GM12878 (cell line): ENCODE data around the gene LEFTY1. TPM values are rescaled to one million over a fixed set of nuclear protein-coding genes. Genes with fewer than 3 reads are reported as not detected.

Experiments used
- ATAC-seq: fragments of 200-7000 bp; cut with Tn5 transposase; 3 replicates; pipeline ENCODE4 v1.9.1; 2020; ENCODE audit warnings: mild to moderate bottlenecking, moderate library complexity
- BruUV-seq: library from RNA; stranded (reverse); fragments of 400-500 nt; replicated peaks from 2 replicates; lab custom pipeline; 2021; lab: Mats Ljungman, UMichigan
- CTCF ChIA-PET: fragments of 300-600 bp; sonication (Branson Sonifier 250); formaldehyde crosslinking; extraction: SDS; loops from one replicate; lab custom pipeline; 2021; ENCODE audit warnings: inconsistent platforms; lab: Yijun Ruan, JAX
- POLR2A ChIA-PET: fragments of 350-600 bp; formaldehyde crosslinking; extraction: SDS; loops from one replicate; lab custom pipeline; 2021; ENCODE audit warnings: inconsistent platforms; lab: Charles Lee
- RAD21 ChIA-PET: fragments of 300-600 bp; sonication (Branson Sonifier 250); formaldehyde crosslinking; loops from one replicate; lab custom pipeline; 2023; ENCODE audit warnings: antibody characterized with exemption; ENCODE audit not compliant: unreplicated experiment; lab: Charles Lee
- SMC1A ChIA-PET: fragments of 300-600 bp; sonication (Branson Sonifier 250); formaldehyde crosslinking; loops from one replicate; lab custom pipeline; 2023; ENCODE audit not compliant: unreplicated experiment, uncharacterized antibody; lab: Charles Lee
- DNase-seq: peaks from one replicate; pipeline ENCODE4 v3.0.0-alpha.2; 2011; ENCODE audit warnings: low read depth, low spot score
- FAIRE-seq: peaks from 3 replicates; lab custom pipeline; 2011; peaks lifted over from hg19 to GRCh38; lab: Jason Lieb, UNC
- H2AFZ ChIP-seq: 2 replicates; pipeline ENCODE4 v1.6.0; 2011; ENCODE audit warnings: low read depth, low read length, control low read depth; ENCODE audit not compliant: control insufficient read depth
- H3K27ac ChIP-seq: 2 replicates; pipeline ENCODE4 v1.5.1; 2011; ENCODE audit warnings: control low read depth; ENCODE audit not compliant: control insufficient read depth, insufficient read depth
- H3K27me3 ChIP-seq, 2 experiments: replicated peaks in 1 of 2; 2 replicates each; pipeline versions ENCODE4 v1.6.0 to v1.6.1; 2011; ENCODE audit warnings: low read length in 1 of 2; ENCODE audit not compliant: control insufficient read depth in 2 of 2, insufficient read depth in 2 of 2
- H3K36me3 ChIP-seq, 2 experiments: 2 replicates each; pipeline ENCODE4 v1.5.1; 2011; ENCODE audit warnings: low read length in 1 of 2; ENCODE audit not compliant: control insufficient read depth in 2 of 2, insufficient read depth in 2 of 2
- H3K4me1 ChIP-seq: 2 replicates; pipeline ENCODE4 v1.6.1; 2011; ENCODE audit warnings: mild to moderate bottlenecking, low read length, moderate library complexity, mixed read lengths; ENCODE audit not compliant: control insufficient read depth, insufficient read depth
- H3K4me2 ChIP-seq: 2 replicates; pipeline ENCODE4 v1.6.0; 2011; ENCODE audit warnings: control low read depth; ENCODE audit not compliant: control insufficient read depth, insufficient read depth
- H3K4me3 ChIP-seq: fragments of 200-600 bp; sonication (generic); 2 replicates; pipeline ENCODE4 v1.5.1; 2016
- H3K79me2 ChIP-seq: 2 replicates; pipeline ENCODE4 v1.6.0; 2011; ENCODE audit warnings: low read length; ENCODE audit not compliant: control insufficient read depth, insufficient read depth
- H3K9ac ChIP-seq: 2 replicates; pipeline ENCODE4 v1.8.0; 2011; ENCODE audit warnings: low read length, control low read depth, mixed read lengths; ENCODE audit not compliant: control insufficient read depth, insufficient read depth
- H3K9me3 ChIP-seq: replicated peaks from 3 replicates; pipeline ENCODE4 v1.5.1; 2011; ENCODE audit warnings: mild to moderate bottlenecking, low read length; ENCODE audit not compliant: control insufficient read depth, insufficient read depth
- H4K20me1 ChIP-seq: 2 replicates; pipeline ENCODE4 v1.6.0; 2011; ENCODE audit not compliant: control insufficient read depth, insufficient read depth
- BMI1 ChIP-seq: fragments of 450-650 bp; IDR thresholded peaks from 2 replicates; pipeline ENCODE4 v1.6.1; 2016; ENCODE audit warnings: mild to moderate bottlenecking, moderate library complexity, borderline replicate concordance
- CHD1 ChIP-seq: IDR thresholded peaks from 2 replicates; pipeline ENCODE4 v1.6.1; 2012; ENCODE audit warnings: low read depth, low read length, improper control_type of control experiment
- CHD4 ChIP-seq: fragments of 200-600 bp; sonication (generic); IDR thresholded peaks from 2 replicates; pipeline ENCODE4 v1.6.1; 2016; ENCODE audit warnings: mild to moderate bottlenecking
- EGR1 ChIP-seq, 2 experiments: IDR thresholded peaks; 1 replicate in 1 of 2; 2 replicates in 1 of 2; pipeline ENCODE4 v1.6.1; 2011 to 2012; ENCODE audit warnings: low read depth in 2 of 2, low read length in 2 of 2, borderline replicate concordance in 1 of 2, mild to moderate bottlenecking in 1 of 2, moderate library complexity in 1 of 2
- HDAC2 ChIP-seq: fragments of 200-600 bp; sonication (generic); IDR thresholded peaks from 2 replicates; pipeline ENCODE4 v1.6.1; 2017
- HSF1 ChIP-seq: fragments of 150-350 bp; IDR thresholded peaks from 2 replicates; pipeline ENCODE4 v1.6.1; 2014; ENCODE audit warnings: mild to moderate bottlenecking, low read depth, low read length
- MYB ChIP-seq: fragments of 150-350 bp; IDR thresholded peaks from 2 replicates; pipeline ENCODE4 v1.6.1; 2014; ENCODE audit warnings: mild to moderate bottlenecking, low read depth, low read length, borderline replicate concordance
- NFXL1 ChIP-seq: fragments of 450-650 bp; IDR thresholded peaks from 2 replicates; pipeline ENCODE4 v1.6.1; 2017; ENCODE audit warnings: antibody characterized with exemption, mild to moderate bottlenecking, borderline replicate concordance
- POLR2A ChIP-seq: IDR thresholded peaks from 2 replicates; pipeline ENCODE4 v1.6.1; 2011; ENCODE audit warnings: low read depth, mild to moderate bottlenecking, low read length
- STAT1 ChIP-seq: fragments of 450-650 bp; conservative IDR thresholded peaks from 2 replicates; pipeline ENCODE4 v1.6.1; 2014; ENCODE audit warnings: antibody characterized with exemption, mild to moderate bottlenecking
- SUZ12 ChIP-seq: fragments of 200-600 bp; sonication (generic); IDR thresholded peaks from one replicate; pipeline ENCODE4 v1.6.1; 2018; ENCODE audit warnings: antibody characterized with exemption, mild to moderate bottlenecking; ENCODE audit not compliant: unreplicated experiment
- TARDBP ChIP-seq: IDR thresholded peaks from 2 replicates; pipeline ENCODE4 v1.6.1; 2016; ENCODE audit warnings: borderline replicate concordance
- WGBS: methylation state at CpG from one replicate; pipeline ENCODE4 v1.1.6; 2016; ENCODE audit warnings: low lambda C conversion rate; ENCODE audit not compliant: insufficient replicate concordance, insufficient coverage; ENCODE audit errors: missing lambda C conversion rate; 5-methylcytosine and 5-hydroxymethylcytosine counted together
- in situ Hi-C: fragments of 300-500 bp; cut with MboI; formaldehyde crosslinking; loops from 9 replicates; pipeline ENCODE4 v1.14.3; 2018; ENCODE audit warnings: mixed read lengths
- intact Hi-C: fragments of 100-400 bp; cut with micrococcal nuclease; formaldehyde crosslinking; loops from one replicate; pipeline ENCODE4 v1.14.2; 2022; ENCODE audit not compliant: unreplicated experiment
- polyA plus RNA-seq, 11 experiments: library from polyadenylated mRNA; depleted of rRNA in 4 of 11; unstranded in 6 of 11; stranded (reverse) in 5 of 11; fragments of >200 nt; fragmentation: Nextera tagmentation in 4 of 11; fragmentation: Illumina TruSeq in 1 of 11; extraction: Ambion mirVana in 4 of 11; extraction: Trizol in 1 of 11; gene quantifications; 1 replicate in 1 of 11; 2 replicates in 10 of 11; pipeline versions ENCODE4 v1.2.1 to v1.2.3, GENCODE V29; 2011 to 2016; ENCODE audit warnings: inconsistent platforms in 2 of 11, missing spikeins in 2 of 11, low read depth in 1 of 11
- total RNA-seq, 4 experiments: library from RNA; depleted of rRNA in 3 of 4; stranded (reverse); fragments of >200 nt in 3 of 4; fragmentation: Illumina TruSeq in 1 of 4; extraction: Trizol in 1 of 4; gene quantifications; 2 replicates each; pipeline versions ENCODE4 v1.2.1 to v1.2.3, GENCODE V29; 2013 to 2021

Gene LEFTY1
- total and polyA plus RNA-seq, 10 of the 15 experiments (the other 5 are each of a cell fraction or from before 2014, with no cell fraction given), result 0.06 TPM; not detected in 8

- TF ChIP-seq EGR1 (IDR thresholded peaks at IDR 0.05; ENCODE audit: borderline replicate concordance in 1 of 2, low read depth in 2 of 2, low read length in 2 of 2), result no peak
- no peak for TF ChIP-seq POLR2A
- TF ChIP-seq MYB, result no peak
- H4K20me1 ChIP-seq, result no peaks in the 10 kb centered on the region
- H3K36me3 ChIP-seq, result peaks cover 0 to 5% of the 10 kb centered on the region in 2 experiments; a peak in 3 of 4 replicates
- no peaks in the 10 kb centered on the region for H3K27me3 ChIP-seq
- no peaks in the 10 kb centered on the region for H3K79me2 ChIP-seq
- POLR2A ChIA-PET, result no interaction called here
- peaks cover 2% of the 10 kb centered on the region for H3K4me1 ChIP-seq
- 92% methylated on average over 6 of the region's 6 CpGs for WGBS
- no peak overlapping the region for H3K4me2 ChIP-seq
- no peak overlapping the region for H3K9ac ChIP-seq
- RAD21 ChIA-PET, result no interaction called here
- H3K27ac ChIP-seq, result no peak overlapping the region
- SMC1A ChIA-PET, result no interaction called here
- CTCF ChIA-PET, result no interaction called here
- no TSS peak for BruUV-seq
- ATAC-seq (no peak), DNase-seq (no peak), FAIRE-seq (no peak)
- in situ Hi-C loops (loop anchor here (5.0 kb wide), 2 partner anchors 138 to 438 kb away; partner anchors contain the start of gene SRP9), intact Hi-C loops (loop anchor here (5.0 kb wide), 1 partner anchor 63 kb away; no protein-coding TSS in a partner anchor)
- no peak overlapping the region for H3K4me3 ChIP-seq
- H3K9me3 ChIP-seq, result no peaks in the 10 kb centered on the region
- H2AFZ ChIP-seq, result no peak overlapping the region
These were observed 26.0 kb upstream of the LEFTY1 start for GRCh38 chr1:225914947-225915346.

GRCh38 chr1:225914391-225914790 is 25.4 kb upstream of the LEFTY1 start:
- FAIRE-seq, result no peak
- Histone ChIP-seq H3K9ac (no peak overlapping the region), H3K4me2 (no peak overlapping the region), H3K36me3 (peaks cover 0 to 5% of the 10 kb centered on the region in 2 experiments; a peak in 2 of 4 replicates), H3K27me3 (no peaks in the 10 kb centered on the region), H3K4me1 (peaks cover 4% of the 10 kb centered on the region; the same call in 1 of the 2 replicates), H2AFZ (no peak overlapping the region), H4K20me1 (no peaks in the 10 kb centered on the region), H3K9me3 (no peaks in the 10 kb centered on the region), H3K79me2 (no peaks in the 10 kb centered on the region), H3K27ac (no peak overlapping the region), H3K4me3 (no peak overlapping the region)
- RAD21 ChIA-PET, result no interaction called here
- no peak for ATAC-seq
- WGBS, result 80% methylated on average over 6 of the region's 6 CpGs
- intact Hi-C loops, result loop anchor here (5.0 kb wide), 1 partner anchor 62 kb away; no protein-coding TSS in a partner anchor
- BruUV-seq, result no TSS peak
- CTCF ChIA-PET, result interaction anchor here (0.6 to 1.6 kb wide), 3 partner anchors 9 to 124 kb away, joined by 3 to 5 read pairs (median 4); no protein-coding TSS in a partner anchor
- no peak for DNase-seq
- TF ChIP-seq CHD1 (no peak), TARDBP (no peak), NFXL1 (no peak), SUZ12 (no peak), STAT1 (no peak), HDAC2 (no peak), HSF1 (no peak), BMI1 (no peak), CHD4 (no peak)
- SMC1A ChIA-PET, result no interaction called here
- POLR2A ChIA-PET, result no interaction called here
- in situ Hi-C loops, result loop anchor here (5.0 kb wide), 2 partner anchors 137 to 437 kb away; partner anchors contain the start of gene SRP9
